Breast epithelium (tissue), 3 donors: ENCODE data around the gene CCDC6.

ENCODE experiments used
- POLR2A ChIP-seq: fragments of 450-650 bp; IDR thresholded peaks from one replicate; pipeline ENCODE4 v1.6.1; 2016; ENCODE audit warnings: antibody characterized with exemption, mild to moderate bottlenecking, moderate library complexity
- POLR2AphosphoS5 ChIP-seq, 3 donors: sonication (generic); formaldehyde crosslinking; IDR thresholded peaks; one replicate each; pipeline ENCODE4 v1.6.1; 2017; ENCODE audit warnings: antibody characterized with exemption in 3 of 3
- TF ChIP-seq, protein P1 (sequence below), 3 donors: fragments of 450-650 bp; IDR thresholded peaks; one replicate each; pipeline ENCODE4 v1.5.1; 2016 to 2017; ENCODE audit warnings: antibody characterized with exemption in 3 of 3, mild to moderate bottlenecking in 3 of 3, moderate library complexity in 3 of 3

DNA sequence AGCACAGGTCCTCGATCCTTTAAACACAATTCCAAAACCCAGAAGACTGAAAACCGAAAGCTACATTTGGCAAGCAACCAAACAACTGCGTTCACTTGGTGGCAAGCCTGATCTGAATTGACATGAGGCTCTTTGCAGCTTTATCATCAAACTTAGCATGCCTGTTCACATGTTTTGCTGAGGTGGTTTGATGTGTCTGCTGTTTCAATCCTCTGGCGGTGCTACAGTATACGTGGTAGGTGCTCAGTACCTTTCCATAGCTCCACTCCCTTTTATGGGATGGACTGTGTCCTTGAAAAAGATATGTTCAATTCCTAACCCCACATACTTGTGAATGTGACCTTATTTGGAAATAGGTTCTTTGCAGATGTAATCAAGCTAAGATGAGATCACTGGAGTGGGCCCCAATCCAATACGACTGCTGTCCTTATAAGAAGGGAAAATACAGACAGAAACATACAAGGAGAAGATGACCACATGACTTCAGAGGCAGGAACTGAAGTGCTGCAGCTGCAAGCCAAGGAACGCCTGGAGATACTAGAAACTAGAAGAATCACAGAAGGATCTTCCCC is 33.4 kb downstream of the CCDC6 start:
- TF ChIP-seq, protein P1, sequence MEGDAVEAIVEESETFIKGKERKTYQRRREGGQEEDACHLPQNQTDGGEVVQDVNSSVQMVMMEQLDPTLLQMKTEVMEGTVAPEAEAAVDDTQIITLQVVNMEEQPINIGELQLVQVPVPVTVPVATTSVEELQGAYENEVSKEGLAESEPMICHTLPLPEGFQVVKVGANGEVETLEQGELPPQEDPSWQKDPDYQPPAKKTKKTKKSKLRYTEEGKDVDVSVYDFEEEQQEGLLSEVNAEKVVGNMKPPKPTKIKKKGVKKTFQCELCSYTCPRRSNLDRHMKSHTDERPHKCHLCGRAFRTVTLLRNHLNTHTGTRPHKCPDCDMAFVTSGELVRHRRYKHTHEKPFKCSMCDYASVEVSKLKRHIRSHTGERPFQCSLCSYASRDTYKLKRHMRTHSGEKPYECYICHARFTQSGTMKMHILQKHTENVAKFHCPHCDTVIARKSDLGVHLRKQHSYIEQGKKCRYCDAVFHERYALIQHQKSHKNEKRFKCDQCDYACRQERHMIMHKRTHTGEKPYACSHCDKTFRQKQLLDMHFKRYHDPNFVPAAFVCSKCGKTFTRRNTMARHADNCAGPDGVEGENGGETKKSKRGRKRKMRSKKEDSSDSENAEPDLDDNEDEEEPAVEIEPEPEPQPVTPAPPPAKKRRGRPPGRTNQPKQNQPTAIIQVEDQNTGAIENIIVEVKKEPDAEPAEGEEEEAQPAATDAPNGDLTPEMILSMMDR (IDR thresholded peaks at IDR 0.05) = no peak
- TF ChIP-seq POLR2A (no peak), POLR2AphosphoS5 (IDR thresholded peaks at IDR 0.05) (peak in 2 of 3 donors; percentile 36 to 51)
